ENCODE measurements around the gene OR12D1. TPM values are rescaled to one million over a fixed set of nuclear protein-coding genes. Genes with fewer than 3 reads are reported as not detected.

OR12D1 gene
- total and polyA plus RNA-seq, 9 of the 15 experiments (the other 6 are each of a cell fraction or from before 2014, with no cell fraction given) = not detected

GRCh38 chr6:29456971-29457370, 42.2 kb downstream of the OR12D1 start, which contains the start of the genes OR11A1 and OR2H1:
OR11A1 (minus strand) TSS chr6:29457071; CDS start chr6:29427641, 29,430 bp downstream.
OR2H1 (plus strand) TSS chr6:29457155; CDS start chr6:29461770, 4,615 bp downstream.
- in situ Hi-C loops (cut with MboI) = no loop called here
- no peak within 1 kb of the TSS for H3K4me3 ChIP-seq
- H2AFZ ChIP-seq (ENCODE audit: low read depth, low read length) = no peak within 1 kb of the TSS
- H3K36me3 ChIP-seq (ENCODE audit: control insufficient read depth, insufficient read depth, low read length) = no peaks in the 10 kb centered on the region
- no peaks in the 10 kb centered on the region for H3K9me1 ChIP-seq (ENCODE audit: control insufficient read depth, insufficient read depth, low read length)
- H3K79me2 ChIP-seq (ENCODE audit: control insufficient read depth, insufficient read depth, low read length) = no peaks in the 10 kb centered on the region
- no peak for FAIRE-seq
- peaks cover 5 to 6% of the 10 kb centered on the region in 2 experiments; a peak in 4 of 5 replicates for H3K27me3 ChIP-seq (ENCODE audit: control insufficient read depth in 2 of 2, insufficient read depth in 2 of 2, low read length in 2 of 2)
- H3K4me1 ChIP-seq (replicated peaks in 1 of 2; ENCODE audit: control insufficient read depth in 2 of 2, insufficient read depth in 2 of 2, low read length in 2 of 2) = no peaks in the 10 kb centered on the region
- DNase-seq (ENCODE audit: extremely low read depth in 1 of 4, low spot score in 3 of 4) = no peak
- intact Hi-C loops (cut with micrococcal nuclease) = no loop called here
- ChIA-PET POLR2A (no interaction called here), CTCF (ENCODE audit: low intra/inter-chr PET ratio) (no interaction called here)
- ATAC-seq = no peak
- BruUV-seq (replicated peaks) = no TSS peak
- H4K20me1 ChIP-seq (replicated peaks; ENCODE audit: control insufficient read depth, insufficient read depth, low read length) = no peaks in the 10 kb centered on the region
- WGBS (ENCODE audit: insufficient coverage, low coverage, missing lambda C conversion rate) = 0% methylated on average over 2 of the region's 2 CpGs
- no peak within 1 kb of the TSS for H3K27ac ChIP-seq (ENCODE audit: extremely low read depth, low read depth, low read length)
- TF ChIP-seq ZNF124 (CRISPR knock-in tag; IDR thresholded peaks at IDR 0.05) (no peak), TCF3 (CRISPR knock-in tag; IDR thresholded peaks at IDR 0.05) (no peak), FOXM1 (IDR thresholded peaks at IDR 0.05; ENCODE audit: low read depth) (no peak), FOXM1 (CRISPR knock-in tag; IDR thresholded peaks at IDR 0.05; ENCODE audit: low read depth) (no peak), HMG20B (CRISPR knock-in tag; IDR thresholded peaks at IDR 0.05) (no peak), TBL1XR1 (IDR thresholded peaks at IDR 0.05; ENCODE audit: low read length in 2 of 2) (no peak), ZNF512 (tag; IDR thresholded peaks at IDR 0.05) (no peak), RAD51 (IDR thresholded peaks at IDR 0.05; ENCODE audit: borderline replicate concordance, low read depth) (no peak), ILK (tag; IDR thresholded peaks at IDR 0.05; ENCODE audit: borderline replicate concordance, low read depth) (no peak), POLR3G (IDR thresholded peaks at IDR 0.05; ENCODE audit: extremely low read depth, insufficient read length, insufficient replicate concordance) (no peak), SLC30A9 (CRISPR knock-in tag; IDR thresholded peaks at IDR 0.05) (no peak), ZC3H4 (CRISPR knock-in tag; IDR thresholded peaks at IDR 0.05; ENCODE audit: borderline replicate concordance) (no peak)
- H3K4me2 ChIP-seq (ENCODE audit: insufficient read depth, low read length) = no peak within 1 kb of the TSS
- H3K9ac ChIP-seq (ENCODE audit: insufficient read depth in 1 of 2, low read depth in 2 of 2, low read length in 2 of 2) = no peak within 1 kb of the TSS
- no peaks in the 10 kb centered on the region for H3K9me3 ChIP-seq (replicated peaks; ENCODE audit: control insufficient read depth, insufficient read depth, low read depth, low read length)
